ENCODE data around the gene NECAB2.

The NECAB2 gene

DNA sequence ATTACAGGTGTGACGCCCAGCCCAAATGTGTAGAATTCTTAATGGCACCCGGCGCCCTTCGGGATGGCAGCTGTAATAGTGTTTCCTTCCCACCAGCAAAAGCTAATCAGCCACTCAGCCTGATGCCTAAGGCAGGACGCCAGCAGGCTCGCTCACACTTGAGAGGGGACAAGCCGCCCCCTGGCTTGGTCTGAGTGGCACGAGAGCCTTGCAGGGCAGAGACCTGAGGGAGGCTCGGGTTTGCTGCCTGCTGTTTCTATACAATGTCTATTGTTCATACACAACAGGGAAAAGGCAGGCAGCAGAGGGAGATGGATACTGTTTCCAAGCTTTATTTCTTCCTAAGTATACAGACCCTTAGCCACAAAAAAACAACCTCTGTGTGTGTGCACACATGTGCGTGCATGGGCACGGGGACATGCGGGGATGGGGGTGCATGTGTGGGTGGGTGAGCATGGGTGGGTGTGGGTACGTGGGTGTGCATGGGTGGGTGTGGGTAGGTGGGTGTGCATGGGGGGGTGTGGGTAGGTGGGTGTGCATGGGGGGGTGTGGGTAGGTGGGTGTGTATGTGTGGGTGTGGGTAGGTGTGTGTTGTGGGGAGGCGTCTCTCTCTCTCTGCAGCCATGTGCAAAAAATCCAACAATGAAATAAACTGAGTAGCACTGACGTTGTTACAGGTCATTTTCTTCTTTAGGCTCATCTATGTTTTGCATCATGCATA lies 64.6 kb downstream of the NECAB2 start:
- no peak for DNase-seq (ENCODE audit: low spot score)
- TF ChIP-seq, protein P1, sequence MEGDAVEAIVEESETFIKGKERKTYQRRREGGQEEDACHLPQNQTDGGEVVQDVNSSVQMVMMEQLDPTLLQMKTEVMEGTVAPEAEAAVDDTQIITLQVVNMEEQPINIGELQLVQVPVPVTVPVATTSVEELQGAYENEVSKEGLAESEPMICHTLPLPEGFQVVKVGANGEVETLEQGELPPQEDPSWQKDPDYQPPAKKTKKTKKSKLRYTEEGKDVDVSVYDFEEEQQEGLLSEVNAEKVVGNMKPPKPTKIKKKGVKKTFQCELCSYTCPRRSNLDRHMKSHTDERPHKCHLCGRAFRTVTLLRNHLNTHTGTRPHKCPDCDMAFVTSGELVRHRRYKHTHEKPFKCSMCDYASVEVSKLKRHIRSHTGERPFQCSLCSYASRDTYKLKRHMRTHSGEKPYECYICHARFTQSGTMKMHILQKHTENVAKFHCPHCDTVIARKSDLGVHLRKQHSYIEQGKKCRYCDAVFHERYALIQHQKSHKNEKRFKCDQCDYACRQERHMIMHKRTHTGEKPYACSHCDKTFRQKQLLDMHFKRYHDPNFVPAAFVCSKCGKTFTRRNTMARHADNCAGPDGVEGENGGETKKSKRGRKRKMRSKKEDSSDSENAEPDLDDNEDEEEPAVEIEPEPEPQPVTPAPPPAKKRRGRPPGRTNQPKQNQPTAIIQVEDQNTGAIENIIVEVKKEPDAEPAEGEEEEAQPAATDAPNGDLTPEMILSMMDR (IDR thresholded peaks at IDR 0.05; ENCODE audit: extremely low read depth, missing control alignments): no peak

DNA sequence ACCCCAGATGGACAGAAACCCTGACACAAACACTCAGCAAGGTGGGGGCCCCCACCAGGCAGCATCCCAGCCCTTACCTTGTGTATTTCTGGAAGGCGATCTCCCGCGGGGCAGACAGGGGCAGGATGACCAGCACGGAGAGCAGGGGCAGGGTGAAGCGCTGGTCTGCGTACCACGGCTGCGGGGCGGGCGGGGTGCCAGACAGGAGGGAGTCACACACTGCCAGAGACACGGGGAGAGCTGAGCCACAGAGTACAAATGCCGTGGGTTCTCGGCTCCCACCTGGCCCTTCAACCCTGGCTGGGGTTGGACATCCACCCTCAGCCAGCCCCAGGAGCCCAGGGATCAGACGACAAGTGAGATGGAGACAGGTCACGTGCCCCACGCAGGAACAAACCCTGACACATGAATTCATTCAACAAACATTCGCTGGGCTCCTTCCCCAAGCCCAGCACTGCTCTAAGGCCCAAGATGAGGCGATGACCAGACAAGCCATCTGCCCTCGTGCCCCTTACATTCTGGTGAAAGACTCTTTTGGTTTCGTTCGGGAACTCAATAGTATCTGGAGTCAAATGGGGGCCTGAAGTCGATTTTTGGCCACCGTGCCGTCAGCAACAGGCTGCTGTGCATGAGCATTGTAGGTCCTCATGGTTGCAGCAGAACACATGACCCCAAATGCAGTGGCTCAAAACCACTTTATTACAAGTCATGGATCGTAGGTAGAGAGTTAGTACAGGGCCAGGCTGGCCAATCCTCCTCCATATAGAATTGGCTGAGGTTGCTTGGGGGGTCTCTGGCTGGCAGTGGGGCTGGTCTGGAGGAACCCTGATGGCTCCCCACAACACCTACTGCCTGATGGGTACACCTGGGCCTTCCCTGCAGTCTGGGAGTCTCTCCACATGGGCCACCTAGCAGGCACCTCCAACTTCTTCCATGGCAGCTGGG lies 65.5 kb downstream of the NECAB2 start:
- TF ChIP-seq, protein P1 (IDR thresholded peaks at IDR 0.05; ENCODE audit: extremely low read depth, missing control alignments): no peak
- no peak for DNase-seq (ENCODE audit: low spot score)

DNA sequence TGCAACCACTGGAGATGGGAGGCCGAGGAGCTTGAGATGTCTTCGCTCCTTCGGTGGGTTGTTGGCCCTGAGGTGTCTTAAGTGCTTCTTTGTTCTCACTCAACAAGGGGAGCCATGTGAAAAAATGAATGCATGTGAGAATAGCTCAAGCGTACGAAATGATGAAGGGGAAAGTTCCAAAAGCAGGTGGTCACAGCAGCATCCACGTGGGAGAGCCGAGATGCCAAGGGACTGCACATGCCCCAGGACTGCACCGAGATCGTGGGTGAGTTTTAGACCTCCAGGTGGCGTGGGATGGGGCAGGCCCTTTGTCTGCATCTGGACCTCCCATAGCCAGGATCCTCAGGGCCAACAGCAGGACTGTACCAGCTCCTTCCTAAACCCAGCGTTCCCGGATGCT lies 66.5 kb downstream of the NECAB2 start:
- DNase-seq (ENCODE audit: low spot score): no peak
- TF ChIP-seq, protein P1 (IDR thresholded peaks at IDR 0.05; ENCODE audit: extremely low read depth, missing control alignments): no peak

DNA sequence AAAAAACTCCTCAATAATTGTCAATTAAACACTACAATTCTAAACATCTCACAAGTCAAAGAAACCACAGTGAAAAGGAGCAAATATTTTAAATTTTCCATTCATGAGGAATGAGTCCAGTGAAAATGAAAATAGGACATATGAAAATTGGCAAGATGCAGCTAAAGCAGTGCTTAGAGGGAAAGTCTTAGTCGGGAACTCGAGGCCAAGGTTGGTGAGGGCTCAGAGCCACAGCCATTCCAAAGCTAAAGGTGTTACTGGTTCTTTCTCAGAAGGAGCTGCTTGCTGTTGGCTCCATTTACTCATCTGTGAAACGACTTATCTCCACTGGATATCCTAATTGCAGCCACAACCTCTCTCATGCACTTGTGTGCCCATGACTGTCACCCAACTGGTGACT lies 68.1 kb downstream of the NECAB2 start:
- TF ChIP-seq, protein P1 (IDR thresholded peaks at IDR 0.05; ENCODE audit: extremely low read depth, missing control alignments): no peak
- DNase-seq (ENCODE audit: low spot score): no peak

DNA sequence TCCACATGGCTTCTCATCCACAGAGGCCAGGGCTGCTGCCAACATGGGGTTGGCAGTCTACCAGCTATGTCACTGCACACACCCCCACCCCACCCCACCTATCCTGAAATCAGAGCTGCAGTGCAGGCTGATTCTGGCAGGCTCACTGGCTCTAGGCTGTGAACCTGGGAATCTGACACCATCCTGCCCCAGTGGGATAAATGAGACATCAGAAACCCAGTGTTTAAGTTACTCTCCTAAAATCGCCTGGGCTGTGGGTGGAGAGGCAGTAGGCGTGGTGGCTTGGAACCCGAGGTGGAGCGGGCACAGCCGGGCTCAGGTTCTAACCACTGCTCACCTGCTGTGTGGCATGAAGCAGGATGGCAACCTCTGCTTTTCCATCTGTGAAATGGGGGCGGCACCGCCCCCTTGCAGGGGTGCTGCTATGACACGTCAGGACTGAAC lies 69.0 kb downstream of the NECAB2 start:
- DNase-seq (ENCODE audit: low spot score): no peak
- TF ChIP-seq, protein P1 (IDR thresholded peaks at IDR 0.05; ENCODE audit: extremely low read depth, missing control alignments): no peak

DNA sequence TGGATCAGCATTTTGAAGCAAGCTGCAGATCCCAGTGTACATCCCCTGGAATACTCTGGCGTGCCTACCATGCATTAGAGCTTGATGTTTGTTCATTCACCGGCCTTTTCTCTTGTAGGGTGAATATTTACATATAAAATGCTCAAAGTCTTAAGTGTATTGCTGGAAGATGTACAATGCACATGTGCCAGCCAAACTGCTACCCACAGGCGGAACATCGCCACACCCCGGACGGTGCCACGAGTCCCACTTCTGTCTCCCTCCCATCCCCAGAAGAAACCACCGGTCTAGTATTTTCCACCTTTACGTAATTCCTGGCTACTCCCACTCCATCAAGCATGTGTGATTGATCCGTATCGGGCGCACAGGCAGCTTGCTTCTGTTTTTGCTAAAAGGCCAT lies 70.4 kb downstream of the NECAB2 start:
- DNase-seq (ENCODE audit: low spot score): no peak
- TF ChIP-seq, protein P1 (IDR thresholded peaks at IDR 0.05; ENCODE audit: extremely low read depth, missing control alignments): no peak

DNA sequence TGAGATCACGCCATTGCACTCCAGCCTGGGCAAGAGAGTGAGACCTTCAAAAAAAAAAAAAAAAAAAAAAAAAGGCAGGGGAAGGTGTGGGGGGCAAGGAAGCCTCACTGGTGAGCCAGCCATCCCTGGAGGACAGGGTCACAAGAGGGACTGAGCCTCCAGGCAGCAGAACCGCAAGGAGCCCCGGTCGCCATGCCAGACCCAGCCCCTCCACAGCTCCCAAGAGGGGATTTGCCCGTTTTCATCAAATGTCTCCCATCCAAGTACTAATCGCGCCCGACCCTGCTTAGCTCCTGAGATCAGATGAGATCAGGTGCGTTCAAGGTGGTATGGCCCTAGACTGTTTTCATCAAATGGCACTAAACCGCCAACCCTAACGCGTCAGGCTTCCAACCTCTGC lies 71.7 kb downstream of the NECAB2 start:
- TF ChIP-seq, protein P1 (IDR thresholded peaks at IDR 0.05; ENCODE audit: extremely low read depth, missing control alignments): no peak
- no peak for DNase-seq (ENCODE audit: low spot score)
